Karpas-422 (cell line): ENCODE data around the gene NTSR1. TPM values are rescaled to one million over a fixed set of nuclear protein-coding genes. Genes with fewer than 3 reads are reported as not detected.

Source experiments
- DNase-seq: peaks from one replicate; pipeline ENCODE4 v3.0.0-alpha.2; 2015
- H2AFZ ChIP-seq: fragments of 200-600 bp; sonication (generic); 2 replicates; pipeline ENCODE4 v1.6.1; 2014; ENCODE audit warnings: antibody characterized with exemption, low read length, mixed read lengths
- H3K27ac ChIP-seq: fragments of 200-600 bp; sonication (generic); 2 replicates; pipeline ENCODE4 v1.5.1; 2014; ENCODE audit warnings: mild to moderate bottlenecking, low read length, moderate library complexity
- H3K27me3 ChIP-seq: fragments of 200-600 bp; sonication (generic); 2 replicates; pipeline ENCODE4 v1.6.1; 2014; ENCODE audit warnings: low read length, mixed read lengths
- H3K36me3 ChIP-seq: fragments of 200-600 bp; sonication (generic); 2 replicates; pipeline ENCODE4 v1.6.1; 2014; ENCODE audit warnings: low read length, mixed read lengths; ENCODE audit not compliant: insufficient read depth
- H3K4me1 ChIP-seq: fragments of 200-600 bp; sonication (generic); 2 replicates; pipeline ENCODE4 v1.6.1; 2014; ENCODE audit warnings: mild to moderate bottlenecking, low read length, mixed read lengths
- H3K4me2 ChIP-seq: fragments of 200-600 bp; sonication (generic); 2 replicates; pipeline ENCODE4 v1.6.1; 2014; ENCODE audit warnings: low read length, low read depth, mild to moderate bottlenecking; ENCODE audit not compliant: poor library complexity, severe bottlenecking
- H3K4me3 ChIP-seq: fragments of 200-600 bp; sonication (generic); 2 replicates; pipeline ENCODE4 v1.5.1; 2014; ENCODE audit warnings: mild to moderate bottlenecking, antibody characterized with exemption, low read length, mixed read lengths
- H3K79me2 ChIP-seq: fragments of 200-600 bp; sonication (generic); 2 replicates; pipeline ENCODE4 v1.6.1; 2014; ENCODE audit warnings: mild to moderate bottlenecking, low read length, mixed read lengths
- H3K9ac ChIP-seq: fragments of 200-600 bp; sonication (generic); 2 replicates; pipeline ENCODE4 v1.6.0; 2014; ENCODE audit warnings: low read length
- H3K9me2 ChIP-seq: fragments of 200-600 bp; sonication (generic), shearing (Covaris generic); replicated peaks from 2 replicates; pipeline ENCODE4 v1.6.0; 2014; ENCODE audit warnings: mild to moderate bottlenecking, low read length, moderate library complexity; ENCODE audit not compliant: insufficient read depth
- H3K9me3 ChIP-seq: fragments of 300-700, 200-600 bp; sonication (generic); 2 replicates; pipeline ENCODE4 v1.6.1; 2014; ENCODE audit warnings: low read length, mixed read lengths
- H4K20me1 ChIP-seq: fragments of 200-600 bp; sonication (generic); 2 replicates; pipeline ENCODE4 v1.6.1; 2014; ENCODE audit warnings: mild to moderate bottlenecking, antibody characterized with exemption, low read length, low read depth; ENCODE audit not compliant: insufficient read depth
- total RNA-seq: library from RNA; depleted of rRNA; stranded (reverse); fragments of >200 nt; shearing (Covaris generic); gene quantifications from 2 replicates; pipeline ENCODE4 v1.2.3, GENCODE V29; 2014; ENCODE audit warnings: low replicate concordance

Gene NTSR1
- total RNA-seq, 1 experiment from 2014 or later, result not detected

DNA sequence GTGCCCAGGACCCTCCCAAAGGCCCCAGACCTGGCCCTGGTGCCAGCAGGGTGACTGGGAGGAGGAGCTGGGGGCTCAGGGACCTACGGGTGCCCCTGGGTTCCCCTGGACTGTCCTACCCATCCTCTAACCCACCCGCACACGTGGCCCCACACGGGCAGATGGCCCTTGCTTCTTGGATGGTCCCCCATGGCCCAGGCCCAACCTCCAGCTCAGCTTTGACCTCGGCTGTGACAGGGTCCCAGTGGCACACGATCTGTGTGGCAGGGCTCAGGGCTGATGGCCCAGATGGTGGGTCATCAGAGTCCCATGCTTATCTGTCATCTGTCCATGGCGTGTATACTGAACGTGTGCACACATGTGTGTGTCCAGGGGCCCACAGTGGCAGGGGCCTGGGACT, 4.0 kb downstream of the NTSR1 start:
- H3K79me2 ChIP-seq, result no peaks in the 10 kb centered on the region
- H3K9ac ChIP-seq, result no peak overlapping the region
- no peak overlapping the region for H2AFZ ChIP-seq

DNA sequence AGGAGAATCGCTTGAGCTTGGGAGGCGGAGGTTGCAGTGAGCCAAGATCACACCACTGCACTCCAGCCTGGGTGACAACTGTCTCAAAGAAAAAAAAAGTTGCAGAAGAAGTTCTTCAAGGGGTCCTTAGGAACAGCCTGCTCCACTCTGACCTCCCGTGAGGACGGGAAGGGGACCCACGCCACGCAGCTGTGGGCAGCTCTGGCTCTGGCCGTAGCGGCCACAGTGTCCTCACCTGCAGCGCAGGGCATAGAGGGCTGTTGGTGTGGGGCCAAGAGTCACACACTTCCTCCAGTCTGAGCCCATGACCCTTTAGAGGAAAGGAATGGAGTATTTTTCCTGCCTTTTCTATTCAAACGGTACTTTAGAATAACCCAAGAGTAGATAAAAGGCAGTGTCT, 5.4 kb downstream of the NTSR1 start:
- no peak for DNase-seq
- H3K79me2 ChIP-seq, result no peaks in the 10 kb centered on the region
- no peaks in the 10 kb centered on the region for H3K27me3 ChIP-seq
- H3K27ac ChIP-seq, result no peak overlapping the region
- no peak overlapping the region for H3K4me2 ChIP-seq
- H3K4me1 ChIP-seq, result no peaks in the 10 kb centered on the region
- no peaks in the 10 kb centered on the region for H3K36me3 ChIP-seq
- H3K9me3 ChIP-seq, result no peaks in the 10 kb centered on the region
- no peaks in the 10 kb centered on the region for H4K20me1 ChIP-seq
- H3K9ac ChIP-seq, result no peak overlapping the region
- no peak overlapping the region for H3K4me3 ChIP-seq
- no peak overlapping the region for H2AFZ ChIP-seq
- no peaks in the 10 kb centered on the region for H3K9me2 ChIP-seq

More for the DNA sequence above, 4.0 kb downstream of the NTSR1 start:
- Histone ChIP-seq H3K4me3 (no peak overlapping the region), H4K20me1 (no peaks in the 10 kb centered on the region), H3K27me3 (no peaks in the 10 kb centered on the region), H3K9me2 (no peaks in the 10 kb centered on the region), H3K36me3 (no peaks in the 10 kb centered on the region), H3K27ac (no peak overlapping the region), H3K4me2 (no peak overlapping the region), H3K9me3 (no peaks in the 10 kb centered on the region), H3K4me1 (no peaks in the 10 kb centered on the region)
- no peak for DNase-seq

DNA sequence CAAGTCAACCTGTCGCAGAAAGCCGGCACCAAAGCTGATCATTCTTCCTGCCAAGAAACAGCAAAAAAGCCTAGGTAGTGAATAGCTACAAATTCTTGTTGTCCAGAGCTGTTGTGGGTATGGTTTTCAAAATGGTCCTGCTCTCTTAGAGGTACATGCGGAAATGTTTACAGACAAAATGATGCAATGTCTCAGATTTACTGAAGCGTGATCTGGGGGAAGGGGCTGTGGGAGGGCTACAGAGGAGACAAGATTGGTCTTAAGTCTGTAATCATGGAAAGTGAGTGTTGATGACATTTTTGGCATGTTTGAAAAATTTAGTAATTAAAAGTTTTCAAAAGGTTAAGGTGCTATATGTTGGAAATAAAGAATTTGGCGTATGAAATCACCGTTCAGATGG, 6.2 kb downstream of the NTSR1 start:
- Histone ChIP-seq H3K27me3 (no peaks in the 10 kb centered on the region), H3K27ac (no peak overlapping the region), H3K79me2 (no peaks in the 10 kb centered on the region), H3K4me2 (no peak overlapping the region), H3K4me3 (no peak overlapping the region), H3K9me3 (no peaks in the 10 kb centered on the region), H3K9me2 (no peaks in the 10 kb centered on the region), H3K9ac (no peak overlapping the region), H3K36me3 (no peaks in the 10 kb centered on the region), H4K20me1 (no peaks in the 10 kb centered on the region), H2AFZ (no peak overlapping the region), H3K4me1 (no peaks in the 10 kb centered on the region)
- no peak for DNase-seq

DNA sequence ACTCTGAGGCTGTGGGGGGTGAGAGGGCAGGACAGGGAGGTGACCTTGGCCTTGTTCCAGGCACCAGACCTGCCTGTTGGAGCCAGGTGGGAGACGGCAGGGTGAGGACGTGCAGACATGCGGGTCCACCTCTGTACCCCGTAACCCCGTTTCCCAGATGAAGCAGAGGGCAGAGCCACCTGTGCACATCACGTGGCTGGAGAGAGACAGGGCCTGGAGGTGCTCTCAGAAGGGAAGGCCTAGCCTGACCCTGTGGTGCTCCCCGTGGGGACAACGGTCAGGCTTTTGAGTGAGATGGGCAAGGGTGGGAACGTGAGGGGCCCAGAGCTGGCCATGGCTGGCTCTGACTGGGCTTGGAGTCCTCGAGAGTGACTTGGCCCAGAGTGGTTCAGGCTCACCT, 6.6 kb downstream of the NTSR1 start:
- H3K27ac ChIP-seq, result no peak overlapping the region
- H3K36me3 ChIP-seq, result no peaks in the 10 kb centered on the region
- H3K9me2 ChIP-seq, result no peaks in the 10 kb centered on the region
- H2AFZ ChIP-seq, result no peak overlapping the region
- no peak for DNase-seq
- H3K4me3 ChIP-seq, result no peak overlapping the region
- no peaks in the 10 kb centered on the region for H4K20me1 ChIP-seq
- no peaks in the 10 kb centered on the region for H3K9me3 ChIP-seq
- H3K79me2 ChIP-seq, result no peaks in the 10 kb centered on the region
- no peaks in the 10 kb centered on the region for H3K4me1 ChIP-seq
- no peak overlapping the region for H3K4me2 ChIP-seq
- H3K27me3 ChIP-seq, result no peaks in the 10 kb centered on the region
- no peak overlapping the region for H3K9ac ChIP-seq

DNA sequence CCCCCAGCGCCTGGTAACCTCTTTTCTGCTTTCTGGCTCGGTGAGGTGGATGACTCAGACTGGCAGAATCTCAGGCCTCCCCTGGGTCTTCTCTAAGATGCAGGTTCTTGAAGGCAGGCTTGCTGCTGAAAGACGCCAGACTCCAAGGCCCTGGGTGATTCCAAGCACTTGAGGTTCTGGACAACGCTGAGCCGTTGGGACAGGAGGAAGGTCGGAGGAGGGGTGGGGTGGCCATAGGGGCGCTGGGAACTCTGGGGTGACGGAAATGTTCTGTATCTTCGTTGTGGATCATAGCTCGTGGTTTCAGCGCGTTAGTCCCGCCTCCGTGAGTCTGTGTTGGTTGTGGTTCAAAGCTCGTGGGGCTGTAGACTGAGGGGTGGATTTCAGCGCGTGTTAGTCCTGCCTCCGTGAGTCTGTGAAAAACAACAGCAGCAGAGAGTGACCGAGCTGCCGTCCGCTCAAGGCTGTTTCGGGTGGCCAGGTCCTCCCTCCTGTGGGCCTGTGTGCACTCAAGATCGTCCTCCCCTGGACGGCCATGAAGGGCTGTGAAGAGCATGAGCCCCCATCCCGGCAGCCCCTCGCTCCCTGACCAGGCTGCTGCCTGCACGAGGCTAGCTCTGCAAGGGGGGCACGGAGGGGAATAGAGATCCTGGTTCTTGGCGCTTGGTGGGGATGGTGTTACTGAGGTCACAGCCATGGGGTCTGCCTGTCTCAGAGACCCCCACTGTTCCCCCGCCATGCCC, 7.7 kb downstream of the NTSR1 start:
- no peak overlapping the region for H3K4me2 ChIP-seq
- no peak overlapping the region for H3K9ac ChIP-seq
- H3K9me3 ChIP-seq, result no peaks in the 10 kb centered on the region; the same call in 1 of the 2 replicates
- no peaks in the 10 kb centered on the region for H3K4me1 ChIP-seq
- H3K27ac ChIP-seq, result no peak overlapping the region
- H3K27me3 ChIP-seq, result no peaks in the 10 kb centered on the region
- H3K79me2 ChIP-seq, result no peaks in the 10 kb centered on the region
- no peak overlapping the region for H2AFZ ChIP-seq
- no peak overlapping the region for H3K4me3 ChIP-seq
- no peaks in the 10 kb centered on the region for H3K9me2 ChIP-seq
- DNase-seq, result no peak
- H3K36me3 ChIP-seq, result no peaks in the 10 kb centered on the region
- no peaks in the 10 kb centered on the region for H4K20me1 ChIP-seq

DNA sequence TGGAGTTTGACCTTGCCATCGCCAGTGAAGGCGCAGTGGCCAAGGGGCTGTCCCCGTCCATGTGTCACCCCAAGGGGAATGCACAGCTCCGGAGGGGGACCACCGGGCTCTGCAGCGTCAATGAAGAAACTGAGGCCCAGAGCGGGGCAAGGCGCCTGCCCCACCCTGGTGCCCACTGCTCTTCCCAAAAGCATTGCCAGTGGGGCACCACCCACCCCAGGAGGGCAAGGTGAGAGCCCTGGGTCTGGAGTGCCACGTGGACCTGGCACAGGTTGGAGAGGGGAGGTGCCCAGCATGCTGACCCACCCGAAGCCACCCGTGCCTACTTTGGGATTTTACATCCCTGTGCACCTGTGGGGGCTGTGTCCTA, 8.3 kb downstream of the NTSR1 start:
- Histone ChIP-seq H3K9ac (no peak overlapping the region), H3K4me2 (no peak overlapping the region), H3K4me1 (no peaks in the 10 kb centered on the region), H3K27me3 (no peaks in the 10 kb centered on the region), H3K79me2 (no peaks in the 10 kb centered on the region), H3K4me3 (no peak overlapping the region), H3K9me2 (no peaks in the 10 kb centered on the region), H3K27ac (no peak overlapping the region), H3K36me3 (no peaks in the 10 kb centered on the region), H4K20me1 (no peaks in the 10 kb centered on the region), H3K9me3 (no peaks in the 10 kb centered on the region; the same call in 1 of the 2 replicates), H2AFZ (no peak overlapping the region)
- DNase-seq, result no peak

DNA sequence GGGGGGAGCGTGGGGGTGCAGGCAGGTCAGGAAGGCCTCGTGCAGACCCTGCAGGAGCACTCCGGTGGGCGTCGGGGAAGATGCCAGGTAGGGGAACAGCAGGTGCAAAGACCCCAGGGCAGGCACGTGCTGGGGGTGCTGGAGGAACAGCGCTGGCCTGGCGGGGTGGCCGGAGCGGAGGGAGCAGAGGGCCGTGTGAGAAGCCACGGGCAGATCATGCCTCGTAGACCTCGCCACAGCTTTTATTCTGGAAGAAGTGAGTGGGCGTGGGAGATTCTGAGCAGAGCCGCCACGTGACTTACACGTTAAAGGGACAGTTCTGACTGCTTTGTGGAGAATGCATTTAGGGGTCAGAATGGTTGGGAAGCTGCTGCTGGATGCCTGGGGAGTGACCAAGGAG, 9.3 kb downstream of the NTSR1 start:
- H3K27ac ChIP-seq, result no peak overlapping the region
- H3K4me1 ChIP-seq, result no peaks in the 10 kb centered on the region
- no peak for DNase-seq
- H3K9me2 ChIP-seq, result no peaks in the 10 kb centered on the region
- no peaks in the 10 kb centered on the region for H3K36me3 ChIP-seq
- no peaks in the 10 kb centered on the region for H3K79me2 ChIP-seq
- no peak overlapping the region for H3K9ac ChIP-seq
- no peak overlapping the region for H2AFZ ChIP-seq
- no peak overlapping the region for H3K4me2 ChIP-seq
- H3K9me3 ChIP-seq, result no peaks in the 10 kb centered on the region; the same call in 1 of the 2 replicates
- H3K27me3 ChIP-seq, result no peaks in the 10 kb centered on the region
- H4K20me1 ChIP-seq, result no peaks in the 10 kb centered on the region
- H3K4me3 ChIP-seq, result no peak overlapping the region

DNA sequence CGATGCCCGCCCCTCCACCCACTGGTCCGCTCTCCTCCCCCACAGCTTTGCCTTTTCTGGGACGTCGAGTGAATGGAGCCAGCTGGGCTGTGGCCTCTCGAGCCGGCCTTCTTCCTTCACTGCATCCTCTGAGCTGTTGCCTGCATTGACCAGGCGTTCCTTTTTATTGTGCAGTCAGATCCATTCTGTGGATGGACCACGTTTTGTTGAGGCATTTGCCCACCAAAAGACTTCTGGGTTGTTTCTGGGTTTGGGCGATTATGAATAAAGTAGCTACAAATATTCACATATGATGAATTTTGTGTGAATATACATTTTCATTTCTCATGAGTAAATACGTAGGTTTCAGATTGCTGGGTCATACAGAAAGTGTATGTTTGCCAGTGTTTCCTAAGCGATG, 9.9 kb downstream of the NTSR1 start:
- no peak overlapping the region for H3K4me3 ChIP-seq
- H3K4me2 ChIP-seq, result no peak overlapping the region
- H3K36me3 ChIP-seq, result no peaks in the 10 kb centered on the region
- no peak for DNase-seq
- no peak overlapping the region for H3K9ac ChIP-seq
- no peaks in the 10 kb centered on the region for H3K4me1 ChIP-seq
- H3K27ac ChIP-seq, result no peak overlapping the region
- H2AFZ ChIP-seq, result no peak overlapping the region
- no peaks in the 10 kb centered on the region for H3K9me2 ChIP-seq
- H3K9me3 ChIP-seq, result no peaks in the 10 kb centered on the region; the same call in 1 of the 2 replicates
- no peaks in the 10 kb centered on the region for H3K27me3 ChIP-seq
- no peaks in the 10 kb centered on the region for H3K79me2 ChIP-seq
- H4K20me1 ChIP-seq, result no peaks in the 10 kb centered on the region
